C1 segment of cervical spinal cord (tissue), 14 donors: Measurements from ENCODE around the gene VWC2.

Experiments
- DNase-seq, 14 donors: peaks; one replicate each; lab custom pipeline; 2025; lab: John Stamatoyannopoulos, UW

VWC2 gene

DNA sequence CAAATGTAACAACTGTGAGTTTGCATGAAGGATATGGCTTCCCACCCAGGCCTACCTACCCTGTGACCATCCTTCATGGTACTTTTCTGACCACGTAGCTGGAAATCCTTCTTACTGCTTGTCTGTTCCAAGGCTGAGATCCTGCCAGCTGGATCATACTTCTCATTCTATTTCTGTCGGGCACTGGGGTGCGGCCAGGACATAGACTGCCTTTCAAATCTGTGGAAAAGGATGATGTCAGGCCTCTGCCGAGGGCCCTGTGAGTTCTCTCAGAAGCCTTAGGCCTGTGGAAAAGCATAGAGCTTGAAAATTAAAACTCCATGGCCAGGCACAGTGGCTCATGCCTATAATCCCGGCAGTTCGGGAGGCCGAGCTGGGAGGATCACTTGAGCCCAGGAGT is 10.0 kb downstream of the VWC2 start:
- DNase-seq = peak in 4 of 14 donors; percentile 15 to 99 (median 40)

DNA sequence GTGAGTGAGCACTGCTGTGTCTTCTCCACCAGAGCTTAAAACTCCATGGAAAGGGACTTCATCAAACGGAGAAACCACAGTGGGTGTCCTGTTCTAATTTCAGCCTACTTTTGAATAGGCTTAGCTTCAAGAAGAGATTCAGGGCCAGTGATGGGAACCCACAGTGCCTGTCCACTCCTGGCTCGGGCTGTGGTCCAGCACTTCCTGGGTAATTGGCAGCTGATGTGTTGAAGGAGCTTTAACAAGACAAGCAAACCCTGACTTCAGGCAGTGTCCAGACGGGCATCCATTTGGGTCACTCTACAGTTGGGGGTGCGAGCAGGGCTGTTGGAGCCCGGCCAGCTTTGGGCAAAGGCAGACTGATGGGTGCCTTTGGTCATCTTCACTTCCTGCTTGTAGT is 14.5 kb downstream of the VWC2 start:
- peak in 1 of 14 donors; percentile 84 for DNase-seq

DNA sequence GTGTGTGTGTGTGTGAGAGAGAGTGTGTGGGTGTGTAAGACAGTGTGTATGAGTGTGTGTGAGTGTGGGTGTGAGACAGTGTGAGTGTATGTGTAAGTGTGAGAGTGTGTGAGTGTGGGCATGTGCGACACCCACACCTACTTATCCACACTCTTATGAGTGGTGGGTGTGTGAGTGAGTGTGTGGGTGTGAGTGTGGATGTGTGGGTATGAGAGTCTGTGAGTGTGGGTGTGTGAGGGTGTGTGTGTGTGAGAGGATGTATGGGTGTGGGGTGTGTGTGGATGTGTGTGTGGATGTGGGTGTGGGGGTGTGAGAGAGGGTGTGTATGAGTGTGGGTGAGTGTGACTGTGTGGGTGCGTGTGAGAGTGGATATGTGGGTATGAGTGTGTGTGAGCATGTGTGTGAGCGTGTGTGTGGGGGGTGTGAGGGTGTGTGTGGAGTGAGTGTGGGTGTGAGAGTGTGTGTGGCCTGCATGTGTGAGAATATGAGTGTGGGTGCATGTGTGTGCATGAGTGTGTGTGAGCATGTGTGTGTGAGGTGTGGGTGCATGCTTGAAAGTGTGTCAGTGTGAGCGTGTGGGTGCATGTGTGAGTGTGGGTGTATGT is 15.1 kb downstream of the VWC2 start:
- no peak for DNase-seq

DNA sequence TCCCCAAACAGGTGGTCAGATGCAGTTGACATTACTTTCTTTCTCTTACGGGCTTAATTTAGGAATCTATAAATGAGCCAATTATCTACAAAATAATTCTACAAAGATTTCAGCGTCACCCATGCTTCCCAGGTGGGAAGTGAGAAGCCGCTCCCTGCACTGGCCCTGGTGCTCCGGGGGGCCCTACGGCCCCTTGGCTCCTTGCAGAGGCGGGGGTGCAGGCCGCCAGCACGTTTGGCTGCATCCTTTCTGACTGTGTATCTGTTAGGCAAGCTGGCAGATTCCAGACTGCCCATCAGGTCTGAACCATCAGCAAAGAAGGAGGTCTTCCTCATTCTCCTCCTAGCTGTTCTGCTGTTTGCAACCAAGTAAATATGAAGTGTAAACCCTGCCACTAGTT is 16.3 kb downstream of the VWC2 start:
- peak in 1 of 14 donors; percentile 26 for DNase-seq

DNA sequence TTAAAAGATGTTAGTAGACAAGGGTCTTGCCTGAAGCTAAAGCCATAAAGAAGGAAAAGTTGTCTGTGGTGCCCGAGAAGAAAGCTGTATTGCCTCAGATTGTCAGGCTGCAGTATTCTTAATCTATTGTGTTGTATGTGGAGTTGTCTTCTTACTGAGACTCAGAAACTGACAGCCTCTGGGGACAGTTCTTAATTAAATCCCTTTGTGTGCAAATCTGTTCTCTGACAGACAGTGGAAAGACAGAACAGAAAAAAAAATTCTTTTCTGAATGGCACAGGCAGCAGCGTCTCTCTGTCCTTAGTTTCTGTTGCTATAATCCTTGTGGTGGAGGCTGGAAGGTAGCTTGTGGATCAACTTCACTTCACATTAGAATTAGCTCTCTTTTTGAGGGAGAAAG is 16.8 kb downstream of the VWC2 start:
- no peak for DNase-seq

DNA sequence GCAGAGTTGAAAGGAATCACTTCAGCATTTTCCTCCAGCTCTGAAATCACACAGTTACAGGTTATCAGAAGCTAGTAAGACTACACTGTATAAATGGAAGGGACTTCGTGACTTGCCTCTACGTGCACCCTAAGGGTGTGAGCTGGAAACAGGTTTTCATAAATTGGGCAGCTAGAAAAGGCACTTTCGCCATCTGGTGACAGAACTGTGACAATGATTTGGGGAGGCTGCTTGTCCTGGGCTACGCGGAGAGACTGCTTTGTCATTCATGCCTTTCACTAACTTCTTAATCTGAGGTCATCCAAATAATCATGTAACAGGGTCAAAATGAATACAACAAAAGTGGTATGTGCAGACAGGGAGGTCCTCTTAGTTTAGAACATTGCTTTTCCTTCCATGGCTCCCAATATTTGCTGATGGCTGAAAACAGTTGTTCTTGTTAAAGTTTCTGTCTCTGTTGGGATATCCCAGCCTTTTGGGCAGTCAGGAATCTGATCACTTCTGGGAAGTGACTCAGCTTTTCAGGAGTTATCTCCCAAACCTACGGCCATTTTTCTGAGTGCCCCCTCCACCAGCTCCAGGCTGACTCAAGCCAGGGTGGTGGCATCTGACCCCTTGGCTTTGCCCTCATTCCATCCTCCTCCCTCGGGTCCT is 17.8 kb downstream of the VWC2 start:
- DNase-seq = peak in 1 of 14 donors; percentile 80

DNA sequence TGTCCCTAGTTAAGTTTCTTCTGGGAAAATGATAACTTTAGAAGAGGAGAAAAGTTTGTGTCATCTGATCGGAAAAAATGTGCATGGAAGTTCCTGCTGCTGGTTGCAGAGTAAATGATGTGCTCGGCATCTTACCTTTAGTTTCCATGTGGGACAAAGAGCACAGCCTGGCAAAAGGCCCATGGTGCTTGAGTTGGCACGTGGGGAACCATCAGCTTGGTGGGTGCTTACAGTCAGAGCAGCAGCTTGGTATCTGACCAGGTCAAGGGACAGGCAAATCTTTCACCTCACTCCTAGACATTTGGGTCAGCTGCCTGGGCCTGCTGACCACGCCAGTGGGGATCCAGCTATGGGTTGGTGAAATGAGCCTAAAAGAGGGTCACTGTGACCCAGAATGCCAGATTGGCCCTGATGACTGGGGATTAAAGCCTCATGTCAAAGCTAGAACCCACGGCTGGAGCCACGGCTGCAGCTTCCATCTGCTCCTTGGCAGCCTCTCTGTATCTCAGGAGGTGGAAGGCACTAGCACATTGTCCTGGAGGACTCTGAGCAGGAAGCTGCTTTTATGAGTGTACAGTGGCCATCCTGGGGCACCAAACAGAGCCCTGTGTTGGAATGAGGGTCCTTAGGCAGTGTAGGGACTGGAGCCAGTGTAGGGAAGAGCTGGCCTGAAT is 24.7 kb downstream of the VWC2 start:
- DNase-seq = peak in 1 of 14 donors; percentile 86

DNA sequence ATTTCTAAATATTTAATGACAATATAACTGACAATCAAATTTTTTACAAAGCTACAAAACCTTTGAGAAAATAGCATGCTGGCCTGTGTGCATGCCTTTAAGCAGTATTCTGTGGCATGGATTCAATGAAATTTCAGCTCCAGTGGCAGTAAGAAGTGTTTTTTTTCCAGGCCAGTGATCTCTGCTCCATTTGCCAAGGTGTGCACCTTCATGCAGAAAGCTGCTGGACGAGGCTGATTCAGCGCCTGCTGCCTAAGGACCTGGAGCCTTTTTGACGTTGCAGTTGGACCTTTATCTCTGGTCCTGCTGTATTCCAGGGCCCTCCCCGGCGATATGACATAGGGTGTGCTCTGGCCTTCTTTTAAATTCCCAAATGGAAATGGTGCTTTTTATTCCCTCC is 26.6 kb downstream of the VWC2 start:
- peak in 1 of 14 donors; percentile 92 for DNase-seq

DNA sequence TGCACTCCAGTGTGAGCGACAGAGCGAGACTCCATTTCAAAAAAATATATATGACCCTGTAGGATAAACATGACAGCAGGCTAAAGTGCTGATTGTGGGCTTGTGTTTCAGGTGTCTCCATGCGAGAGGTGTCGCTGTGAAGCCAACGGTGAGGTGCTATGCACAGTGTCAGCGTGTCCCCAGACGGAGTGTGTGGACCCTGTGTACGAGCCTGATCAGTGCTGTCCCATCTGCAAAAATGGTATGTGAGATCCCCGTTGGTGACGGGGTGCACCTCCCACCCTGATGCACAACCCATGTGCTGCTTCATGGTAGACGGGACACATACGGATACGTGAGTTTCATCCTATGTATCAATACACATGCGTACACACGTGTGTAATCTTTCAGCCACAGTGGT is 29.2 kb downstream of the VWC2 start:
- DNase-seq = no peak

DNA sequence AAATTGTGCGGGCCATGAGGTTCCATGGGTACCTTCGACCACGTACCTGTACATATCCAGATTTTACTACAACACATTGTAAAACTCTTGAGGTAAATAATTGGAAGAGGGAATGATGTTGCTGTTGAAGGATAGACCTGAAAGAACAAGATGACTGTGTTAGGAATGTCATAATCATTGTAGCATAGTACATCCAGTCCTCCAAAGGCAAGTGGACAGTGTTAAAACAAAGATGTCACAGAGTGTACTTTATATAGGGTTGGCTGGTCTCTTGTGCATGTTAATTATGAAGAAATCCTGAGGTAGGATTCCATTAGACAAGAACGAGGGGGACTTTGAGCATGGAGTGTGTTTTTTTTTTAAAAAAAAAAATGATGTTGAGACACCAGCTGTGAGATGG is 30.4 kb downstream of the VWC2 start:
- no peak for DNase-seq

DNA sequence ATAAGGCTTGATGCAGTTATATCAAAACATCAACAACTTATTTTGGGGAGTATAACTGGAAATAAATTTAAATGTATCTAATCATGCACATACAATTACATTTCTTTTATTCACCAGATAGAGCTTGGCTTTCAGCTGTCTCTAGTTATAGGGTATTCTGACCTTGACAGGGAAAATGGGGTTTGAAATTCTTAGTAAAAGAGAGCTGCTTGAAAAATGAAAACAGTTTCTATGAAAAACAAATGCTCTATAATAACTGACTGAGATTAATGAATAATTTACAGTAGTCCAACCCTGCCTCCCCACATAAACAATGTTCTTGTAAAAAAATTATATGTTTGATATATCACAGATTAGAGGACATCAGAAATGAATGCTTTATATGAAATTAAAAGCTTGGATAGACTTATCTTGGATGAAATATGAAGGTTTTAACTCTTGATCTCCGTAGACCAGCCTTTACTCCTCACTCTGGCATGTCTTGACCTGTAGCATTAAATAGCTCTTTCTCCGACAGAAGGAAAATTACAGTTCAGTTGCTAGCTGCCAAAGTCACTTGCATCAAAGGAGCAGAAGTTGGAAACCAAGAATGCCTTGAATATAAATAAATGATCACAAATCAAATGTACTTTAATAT is 32.1 kb downstream of the VWC2 start:
- DNase-seq = no peak

DNA sequence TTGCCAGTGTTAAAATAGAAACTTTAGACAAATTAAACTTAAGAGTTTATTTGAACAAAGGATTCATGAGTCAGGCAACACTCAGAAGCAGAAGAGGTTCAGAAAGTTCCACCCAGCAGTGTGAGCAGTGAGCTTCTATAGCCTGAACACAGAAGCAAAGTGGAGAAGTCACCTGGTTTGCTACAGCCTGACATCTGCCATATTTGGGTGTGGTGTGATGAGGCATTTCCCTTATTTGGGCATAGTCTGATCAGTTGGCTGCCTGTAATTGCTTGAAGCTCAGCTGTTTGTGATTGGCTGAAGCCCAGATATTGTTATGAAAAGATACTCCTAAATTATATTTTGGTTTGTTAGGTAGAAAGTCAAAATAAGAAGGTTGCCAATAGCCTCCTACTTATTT is 39.1 kb downstream of the VWC2 start:
- DNase-seq = no peak

DNA sequence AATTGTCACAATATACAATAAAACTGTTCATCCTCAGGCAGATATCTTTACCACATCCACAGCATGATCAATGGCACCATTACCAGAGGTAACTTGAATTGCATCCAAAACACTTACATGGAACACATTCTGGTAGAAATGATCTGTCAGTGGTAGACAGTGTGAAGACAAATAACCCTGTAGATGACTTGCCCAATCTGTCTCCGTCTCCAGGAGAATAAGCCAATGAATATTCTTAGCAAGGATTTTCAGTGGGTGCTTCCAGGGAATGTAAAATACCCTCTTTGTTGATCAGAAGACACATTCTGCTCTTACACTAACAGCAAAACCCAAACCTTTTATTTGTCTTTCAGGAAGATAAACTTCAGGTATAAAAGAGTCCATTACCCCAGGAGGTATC is 43.8 kb downstream of the VWC2 start:
- no peak for DNase-seq

DNA sequence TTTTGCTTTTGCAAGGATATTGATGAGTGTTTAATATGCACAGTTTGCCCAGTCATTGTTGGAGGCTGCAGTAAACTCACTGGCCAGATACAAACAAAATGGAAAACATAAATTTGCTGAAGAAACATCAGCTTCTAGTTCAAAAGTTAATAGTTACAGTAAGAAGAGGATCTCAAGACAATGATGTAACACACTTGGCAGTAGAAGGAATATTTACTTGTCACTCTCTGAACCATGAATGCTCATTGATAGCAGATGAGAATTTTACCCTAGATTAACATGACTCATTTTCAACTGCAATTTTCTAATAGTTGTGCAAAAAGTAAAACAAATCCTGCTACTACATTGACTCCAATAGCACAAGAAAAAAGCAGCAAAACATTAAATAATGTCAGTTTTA is 47.7 kb downstream of the VWC2 start:
- DNase-seq = no peak

DNA sequence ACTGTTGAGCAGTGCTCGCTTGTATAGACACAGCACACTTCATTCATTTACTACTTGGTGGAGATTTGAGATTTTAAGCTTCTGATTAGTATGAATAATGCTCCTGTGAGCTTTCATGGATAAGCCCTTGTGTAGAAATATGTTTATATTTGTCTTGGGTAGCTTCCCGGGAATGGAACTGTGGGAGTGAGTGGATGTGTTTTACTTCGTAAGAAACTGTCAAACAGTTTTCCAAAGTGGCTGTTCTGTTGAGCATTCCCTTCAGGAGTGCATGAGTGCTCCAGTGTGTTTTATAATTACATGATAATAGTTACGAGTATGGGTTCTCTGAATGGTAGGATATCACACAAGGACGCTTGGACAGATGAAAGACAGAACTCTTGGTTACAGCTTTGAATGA is 49.4 kb downstream of the VWC2 start:
- no peak for DNase-seq

DNA sequence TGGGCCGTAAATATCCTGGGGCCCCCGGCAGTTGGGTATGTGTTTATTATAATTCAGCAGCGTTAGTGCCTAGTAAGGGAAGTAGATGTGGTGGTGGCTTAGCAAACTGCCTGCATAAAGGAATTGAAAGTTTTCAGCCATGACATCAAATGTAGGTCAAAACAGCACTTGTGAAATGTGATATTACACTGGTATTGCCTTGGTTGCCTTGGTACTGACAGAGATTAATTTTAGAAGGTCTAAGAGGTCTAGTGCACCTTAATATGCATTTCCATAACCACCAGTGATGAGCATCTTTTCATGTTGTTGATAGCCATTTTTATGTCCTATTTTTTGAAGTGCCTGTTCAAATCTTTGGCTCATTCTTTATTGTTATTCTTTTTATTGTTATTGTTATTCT is 50.1 kb downstream of the VWC2 start:
- DNase-seq = no peak

DNA sequence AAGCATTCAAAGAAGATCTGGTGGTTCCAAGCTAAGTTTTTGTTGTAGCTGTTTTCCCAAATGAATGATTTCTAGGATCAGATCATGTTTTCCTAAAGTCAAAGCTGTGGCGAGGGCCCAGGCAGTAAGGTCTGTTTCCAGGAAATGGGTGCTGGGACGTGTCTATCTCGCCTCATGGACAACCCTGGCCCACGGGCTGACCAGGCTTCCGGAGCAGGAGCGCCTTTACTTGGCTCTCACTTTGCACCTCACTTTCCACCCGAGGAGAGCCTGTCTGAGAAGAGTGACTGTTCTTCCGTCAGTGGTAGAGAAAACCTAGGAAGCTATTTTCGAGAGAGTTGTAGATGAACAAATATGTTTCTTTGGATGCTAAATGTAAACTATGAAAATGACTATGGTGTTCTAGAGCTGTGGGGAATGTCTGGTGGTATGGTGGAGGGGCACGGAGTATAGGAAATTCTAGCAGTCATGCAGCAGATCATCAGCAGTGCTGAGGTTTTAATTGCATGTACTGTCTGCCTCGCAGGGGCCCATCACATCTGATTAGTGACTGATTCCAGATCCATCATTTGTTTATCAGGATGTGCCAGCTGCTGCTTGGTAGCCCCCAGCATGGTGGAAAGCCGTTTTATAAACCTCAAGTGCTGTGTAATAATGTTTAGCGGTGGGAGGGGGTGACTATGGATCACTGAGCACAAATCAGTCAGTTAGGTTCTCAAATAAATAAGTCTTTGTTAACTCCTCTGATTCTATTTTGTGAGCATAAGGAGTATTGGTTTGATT is 66.6 kb downstream of the VWC2 start:
- no peak for DNase-seq

DNA sequence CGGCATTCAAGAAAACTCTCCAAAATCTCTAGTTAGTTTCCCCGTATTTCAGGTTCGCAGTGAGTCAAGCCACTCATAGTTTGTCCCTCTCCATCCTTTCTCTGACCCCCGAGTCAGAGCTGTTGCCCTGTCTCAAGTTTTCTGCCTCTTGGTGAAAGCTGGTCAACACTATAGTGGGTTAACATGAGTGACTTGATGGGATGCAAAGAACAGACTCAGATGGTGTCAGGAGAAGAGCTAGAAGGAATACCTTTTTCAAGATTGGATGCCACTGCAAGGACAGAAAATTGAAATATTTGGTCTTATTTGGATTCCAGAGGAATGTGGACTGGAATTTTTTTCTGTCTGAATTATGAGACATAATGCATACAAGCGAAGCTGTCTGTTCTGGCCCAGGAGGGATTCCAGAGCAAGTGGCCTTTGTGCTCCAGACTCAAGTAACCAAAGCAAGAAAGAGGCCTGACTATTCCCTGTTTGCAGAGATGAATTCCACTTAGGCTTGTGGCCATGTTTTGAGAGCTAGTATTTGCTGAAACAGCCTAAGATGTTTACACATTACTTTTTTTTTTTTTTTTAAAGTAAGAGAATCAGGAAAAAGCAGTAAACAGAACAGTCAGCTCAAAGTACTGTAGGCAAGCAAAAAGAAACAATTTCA is 67.4 kb downstream of the VWC2 start:
- no peak for DNase-seq

DNA sequence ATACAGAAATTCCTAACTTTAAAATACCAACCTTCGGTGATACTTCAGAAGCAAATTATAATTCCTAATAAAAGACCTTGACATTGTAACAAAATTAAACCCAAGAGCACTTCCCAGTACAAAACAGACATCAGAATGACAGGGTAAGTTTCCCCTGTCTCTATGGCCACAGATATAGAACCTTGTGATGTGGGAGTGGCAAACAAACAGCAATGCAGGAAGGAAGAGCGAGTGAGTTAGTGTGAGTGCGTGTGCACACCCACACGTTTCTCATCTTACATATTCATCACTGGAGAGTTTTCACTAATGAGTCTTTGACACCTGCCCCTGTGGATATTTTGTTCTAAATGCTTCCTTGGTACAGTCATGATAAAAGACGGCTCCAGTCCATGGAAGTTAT is 72.2 kb downstream of the VWC2 start:
- DNase-seq = no peak

DNA sequence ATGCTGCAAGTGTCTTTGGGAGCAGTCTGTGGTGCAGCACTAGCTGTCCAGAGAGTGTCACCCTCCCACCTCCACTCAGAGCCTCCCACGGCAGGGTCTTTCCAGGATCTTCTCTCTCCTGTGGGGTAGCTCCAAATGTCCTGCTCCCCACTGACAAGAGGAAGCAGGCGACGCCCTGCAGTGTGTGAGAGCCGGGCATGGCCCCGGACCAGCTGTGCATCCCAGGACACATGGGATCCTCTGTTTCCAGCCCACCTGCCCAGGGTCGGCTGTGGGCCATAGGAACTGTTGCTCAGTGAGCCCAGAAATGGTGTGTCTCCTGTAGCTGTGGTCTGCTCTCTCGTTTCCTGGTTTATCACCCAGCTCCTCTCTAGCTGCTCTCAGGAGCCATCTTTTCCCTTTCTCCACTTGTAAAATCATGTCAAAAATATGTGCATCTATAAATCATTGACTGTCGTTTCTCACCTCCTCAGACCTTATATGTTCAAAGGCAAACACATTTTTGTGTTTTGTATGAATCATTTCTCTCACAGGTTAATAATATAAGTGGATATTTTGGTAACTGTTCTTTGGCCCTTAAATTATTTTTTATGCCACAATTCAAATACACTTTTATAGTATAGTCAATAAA is 74.9 kb downstream of the VWC2 start:
- no peak for DNase-seq
